Stimulated activated naive CD4-positive, alpha-beta T cell treated with Interleukin-2 at 50 U/mL for 16 hours (primary cell): ENCODE measurements around the gene ARRDC5.
"Not testable (repeated sequence)": the region's sequence is repeated elsewhere in the genome, so short reads cannot be mapped to it uniquely, and the experiment has no call there.

Source experiments
- DNase-seq: peaks from one replicate; lab custom pipeline; 2025; lab: John Stamatoyannopoulos, UW

The ARRDC5 gene

GRCh38 chr19:4909897-4910593 lies 7.3 kb upstream of the ARRDC5 start:
- peak; percentile 94 for DNase-seq

GRCh38 chr19:4909156-4909896 lies 6.6 kb upstream of the ARRDC5 start, which contains the start of gene UHRF1:
TSS of gene UHRF1 (plus strand) at chr19:4909501. CDS start at chr19:4910886, 1,385 bp downstream.
- DNase-seq = no peak

DNA sequence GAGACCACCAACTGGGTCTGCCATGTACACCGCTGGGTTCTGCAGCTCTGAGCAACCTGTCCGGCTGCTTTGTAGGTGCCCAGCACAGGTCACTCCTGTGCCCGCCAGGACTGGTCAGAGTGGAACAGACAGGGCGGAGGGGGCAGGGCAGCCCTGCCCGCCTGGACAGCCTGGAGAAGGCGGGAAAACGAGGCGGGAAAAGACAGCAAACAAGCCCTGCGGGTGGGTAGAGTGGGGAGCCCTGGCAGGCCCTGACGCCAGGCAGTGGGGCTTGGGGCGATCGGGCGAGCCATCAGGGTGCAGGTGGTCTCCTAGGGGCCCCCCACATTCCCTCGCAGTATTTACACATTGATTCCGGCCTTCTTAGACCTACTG lies 6.1 kb upstream of the ARRDC5 start:
- no peak for DNase-seq

DNA sequence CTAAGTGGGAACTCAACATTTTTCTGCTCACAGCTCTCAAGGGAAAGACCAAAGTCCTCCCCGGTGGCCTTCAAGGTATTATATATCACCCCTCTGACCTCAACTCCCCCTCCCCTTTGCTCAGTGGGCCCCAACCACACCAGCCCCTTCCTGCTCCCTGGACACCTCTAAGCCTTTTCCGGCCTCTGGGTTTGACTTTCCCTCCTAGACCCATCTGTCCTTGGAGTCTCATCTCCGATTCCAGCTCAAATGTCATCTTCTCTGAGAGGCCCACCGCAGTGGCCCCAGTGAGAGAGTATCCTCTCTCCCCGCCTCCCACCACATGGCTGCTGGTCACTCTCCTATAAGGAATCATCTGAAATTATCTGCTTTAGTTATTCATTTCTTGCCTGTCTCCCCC lies 5.7 kb upstream of the ARRDC5 start:
- DNase-seq = no peak

- DNase-seq = no peak
Observed at GRCh38 chr19:4906963-4907362, 4.3 kb upstream of the ARRDC5 start.

DNA sequence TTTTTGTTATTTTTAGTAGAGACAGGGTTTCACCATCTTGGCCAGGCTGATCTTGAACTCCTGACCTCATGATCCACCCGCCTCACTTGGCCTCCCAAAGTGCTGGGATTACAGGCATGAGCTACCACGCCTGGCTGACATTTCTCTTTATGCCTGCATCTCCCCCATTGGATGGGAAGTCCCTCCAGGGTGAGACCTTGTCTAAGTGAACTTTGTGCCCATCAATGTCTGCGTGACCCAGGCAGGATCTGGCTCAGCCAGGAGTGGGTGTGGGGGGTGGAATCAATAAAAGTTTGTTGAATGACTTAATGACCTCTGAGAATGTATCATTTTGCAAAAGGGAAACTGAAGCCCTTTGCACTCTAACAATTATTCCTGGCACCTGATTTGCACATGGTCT lies 1.8 kb upstream of the ARRDC5 start:
- DNase-seq = no peak

DNA sequence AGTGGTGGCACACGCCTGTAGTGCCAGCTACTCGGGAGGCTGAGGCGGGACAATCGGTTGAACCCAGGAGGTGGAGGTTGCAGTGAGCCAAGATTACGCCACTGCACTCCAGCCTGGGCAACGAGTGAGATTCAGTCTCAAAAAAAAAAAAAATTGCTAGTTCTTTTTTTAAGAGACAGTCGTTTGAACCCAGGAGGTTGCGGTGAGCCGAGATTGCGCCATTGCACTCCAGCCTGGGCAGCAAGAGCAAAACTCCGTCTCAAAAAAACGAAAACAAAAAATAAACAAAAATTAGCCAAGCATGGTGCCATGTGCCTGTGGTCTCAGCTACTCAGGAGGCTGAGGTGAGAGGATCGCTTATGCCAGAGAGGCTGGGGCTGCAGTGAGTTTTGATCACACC lies 1.8 kb downstream of the ARRDC5 start:
- DNase-seq = not testable (repeated sequence)

DNA sequence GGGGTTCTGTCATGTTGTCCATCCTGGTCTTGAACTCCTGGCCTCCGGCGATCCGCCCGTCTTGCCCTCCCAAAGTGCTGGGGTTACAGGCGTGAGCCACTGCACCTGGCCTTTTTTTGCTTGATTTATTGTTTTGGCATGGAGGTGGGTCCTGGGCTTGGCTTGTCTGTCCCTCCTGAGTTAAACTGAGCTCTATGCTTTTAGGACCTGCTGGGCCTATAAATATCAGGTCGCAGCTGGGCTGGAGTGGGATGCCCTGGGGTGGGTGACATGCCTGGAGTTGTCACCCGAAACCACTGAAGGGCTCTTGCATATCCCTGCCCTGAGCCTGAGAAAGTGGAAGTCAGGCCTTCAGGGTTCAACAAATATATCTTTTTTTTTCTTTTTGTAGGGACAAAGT lies 5.5 kb downstream of the ARRDC5 start:
- DNase-seq = no peak

DNA sequence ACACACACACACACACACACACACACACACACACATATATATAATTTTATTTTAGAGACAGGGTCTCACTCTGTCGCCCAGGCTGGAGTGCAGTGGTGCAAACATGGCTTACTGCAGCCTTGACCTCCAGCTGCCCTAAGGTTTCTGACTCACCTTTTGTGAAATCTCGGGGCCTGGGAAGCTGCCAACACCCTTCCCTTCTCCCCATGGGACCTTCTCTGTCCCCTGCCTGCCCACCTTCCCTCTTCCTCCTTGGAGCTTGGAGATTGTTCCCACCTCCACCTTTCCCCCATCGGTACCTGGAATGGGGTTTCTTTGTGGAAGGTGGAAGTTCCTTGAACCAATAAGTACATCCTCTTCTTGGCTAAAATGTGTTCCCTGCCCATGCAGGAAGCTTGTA lies 6.3 kb downstream of the ARRDC5 start:
- DNase-seq = no peak

- DNase-seq = not testable (repeated sequence)
Observed at GRCh38 chr19:4892962-4893361, 9.7 kb downstream of the ARRDC5 start.

DNA sequence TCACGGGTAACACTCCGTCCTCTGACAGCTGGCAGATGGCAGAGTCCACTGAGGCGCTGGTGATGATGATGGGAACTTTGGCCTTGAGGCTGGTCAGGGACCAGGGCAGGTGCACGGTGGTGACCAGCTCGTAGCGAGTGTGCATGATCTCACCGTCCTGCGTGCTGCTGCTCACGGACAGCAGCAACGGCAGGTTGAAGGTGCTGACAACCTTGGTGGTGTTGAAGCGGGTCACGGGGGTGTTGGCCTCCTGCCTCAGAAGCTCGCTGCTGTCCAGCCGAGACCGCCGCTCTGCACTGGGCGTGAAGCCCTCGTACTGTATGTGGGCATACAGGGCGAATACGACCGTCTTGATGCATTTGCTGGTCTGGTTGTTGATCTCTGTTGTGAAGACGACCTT lies 11.6 kb downstream of the ARRDC5 start:
- no peak for DNase-seq

DNA sequence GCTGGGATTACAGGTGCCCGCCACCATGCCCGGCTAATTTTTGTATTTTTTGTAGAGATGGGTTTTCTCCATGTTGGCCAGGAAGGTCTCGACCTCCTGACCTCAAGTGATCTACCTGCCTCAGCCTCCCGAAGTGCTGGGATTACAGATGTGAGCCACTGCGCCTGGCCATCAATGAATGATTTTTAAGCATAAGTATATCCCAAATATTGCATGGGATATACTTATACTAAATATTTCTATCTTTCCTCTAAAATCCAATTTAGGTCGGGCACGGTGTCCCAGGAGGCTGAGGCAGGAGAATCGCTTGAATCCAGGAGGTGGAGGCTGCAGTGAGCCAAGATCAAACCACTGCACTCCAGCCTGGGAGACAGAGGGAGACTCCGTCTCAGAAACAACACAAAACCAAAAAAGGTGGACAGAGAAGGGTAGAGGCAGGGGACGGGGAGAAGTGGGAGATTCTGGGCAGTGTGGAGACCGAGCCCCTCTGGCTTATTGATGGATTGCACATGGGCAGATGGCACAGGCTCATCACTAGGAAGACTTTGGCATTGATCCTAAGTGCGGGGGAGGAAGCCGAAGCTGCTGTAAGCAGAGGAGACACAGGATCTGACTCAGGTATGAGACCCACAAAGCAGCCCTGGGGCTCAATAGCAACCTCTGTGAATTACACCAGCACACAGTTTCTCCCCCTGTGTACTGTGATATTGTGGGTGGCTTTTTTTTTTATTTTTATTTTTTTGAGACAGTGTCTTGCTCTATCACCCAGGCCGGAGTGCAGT lies 13.5 kb downstream of the ARRDC5 start:
- no peak for DNase-seq

DNA sequence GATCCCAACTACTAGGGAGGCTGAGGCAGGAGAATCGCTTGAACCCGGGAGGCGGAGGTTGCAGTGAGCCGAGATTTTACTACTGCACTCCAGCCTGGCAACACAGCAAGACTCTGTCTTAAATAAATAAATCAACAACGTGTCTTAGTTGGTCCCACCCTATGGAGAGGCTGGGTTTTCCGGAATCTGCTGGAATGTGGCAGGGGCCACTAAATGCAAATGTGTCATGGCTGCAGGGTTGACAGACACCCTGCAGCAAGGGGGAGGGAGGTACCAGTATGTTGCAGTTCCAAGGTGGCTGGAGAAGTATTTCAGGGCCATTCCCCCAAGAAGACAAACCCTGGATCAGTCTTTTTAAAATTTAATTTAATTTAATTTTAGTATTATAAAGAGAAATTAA lies 14.9 kb downstream of the ARRDC5 start:
- DNase-seq = not testable (repeated sequence)

DNA sequence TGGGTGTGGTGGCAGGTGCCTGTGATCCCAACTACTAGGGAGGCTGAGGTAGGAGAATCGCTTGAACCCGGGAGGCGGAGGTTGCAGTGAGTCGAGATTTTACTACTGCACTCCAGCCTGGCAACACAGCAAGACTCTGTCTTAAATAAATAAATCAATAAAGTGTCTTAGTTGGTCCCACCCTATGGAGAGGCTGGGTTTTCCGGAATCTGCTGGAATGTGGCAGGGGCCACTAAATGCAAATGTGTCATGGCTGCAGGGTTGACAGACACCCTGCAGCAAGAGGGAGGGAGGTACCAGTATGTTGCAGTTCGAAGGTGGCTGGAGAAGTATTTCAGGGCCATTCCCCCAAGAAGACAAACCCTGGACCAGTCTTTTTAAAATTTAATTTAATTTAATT lies 17.7 kb downstream of the ARRDC5 start:
- not testable (repeated sequence) for DNase-seq

GRCh38 chr19:4882874-4883273 lies 19.8 kb downstream of the ARRDC5 start:
- not testable (repeated sequence) for DNase-seq

GRCh38 chr19:4879041-4879440 lies 23.7 kb downstream of the ARRDC5 start:
- no peak for DNase-seq

GRCh38 chr19:4878491-4878968 lies 24.2 kb downstream of the ARRDC5 start:
- no peak for DNase-seq

- DNase-seq = no peak
Observed at GRCh38 chr19:4877753-4878490, 24.8 kb downstream of the ARRDC5 start.

DNA sequence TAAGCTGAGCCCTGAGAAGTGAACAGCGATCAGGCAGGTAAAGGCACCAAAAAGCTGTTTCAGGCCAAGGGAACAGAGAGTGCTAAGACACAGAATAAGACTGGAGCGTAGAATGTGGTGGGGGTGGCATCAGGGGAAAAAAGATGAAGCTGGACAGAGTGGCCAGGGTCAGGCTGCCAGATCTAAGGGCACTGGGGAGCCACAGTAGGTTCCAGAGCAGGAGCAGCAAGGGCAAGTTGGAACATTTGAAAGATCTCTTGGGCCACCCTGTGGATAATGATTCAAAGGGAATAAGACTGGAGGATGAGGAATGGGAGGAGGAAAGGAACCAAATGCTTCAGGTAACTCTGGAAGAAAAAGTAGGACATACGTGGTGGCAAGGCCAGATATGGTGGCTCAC lies 28.8 kb downstream of the ARRDC5 start:
- DNase-seq = no peak

GRCh38 chr19:4871711-4872110 lies 31.0 kb downstream of the ARRDC5 start:
- DNase-seq = no peak

GRCh38 chr19:4870025-4870700 lies 32.5 kb downstream of the ARRDC5 start:
- DNase-seq = no peak
